Osteoblast (primary cell): ENCODE results near the gene METTL22. TPM values are rescaled to one million over a fixed set of nuclear protein-coding genes. Genes with fewer than 3 reads are reported as not detected.

Experiments
- DNase-seq: peaks from one replicate; pipeline ENCODE4 v3.0.0; 2011; ENCODE audit warnings: low spot score, mixed read lengths; ENCODE audit not compliant: insufficient read length; ENCODE audit errors: missing footprints
- H2AFZ ChIP-seq: 2 replicates; pipeline ENCODE4 v1.6.0; 2011; ENCODE audit warnings: mild to moderate bottlenecking, low read length
- H3K27ac ChIP-seq: 2 replicates; pipeline ENCODE4 v1.5.1; 2011; ENCODE audit warnings: mild to moderate bottlenecking, low read depth, low read length, moderate library complexity
- H3K27me3 ChIP-seq: 2 replicates; pipeline ENCODE4 v1.6.0; 2012; ENCODE audit warnings: mild to moderate bottlenecking, control low read depth, inconsistent platforms, low read length, moderate library complexity; ENCODE audit not compliant: insufficient read depth
- H3K36me3 ChIP-seq: 2 replicates; pipeline ENCODE4 v1.5.1; 2011; ENCODE audit warnings: mild to moderate bottlenecking, low read length, control low read depth, moderate library complexity; ENCODE audit not compliant: insufficient read depth
- H3K4me1 ChIP-seq: 2 replicates; pipeline ENCODE4 v1.5.1; 2011; ENCODE audit warnings: mild to moderate bottlenecking, low read length, control low read depth, moderate library complexity; ENCODE audit not compliant: insufficient read depth
- H3K4me2 ChIP-seq: 2 replicates; pipeline ENCODE4 v1.6.0; 2011; ENCODE audit warnings: mild to moderate bottlenecking, low read length; ENCODE audit not compliant: insufficient read depth
- H3K4me3 ChIP-seq: fragments of 200-600 bp; sonication (generic); 3 replicates; pipeline ENCODE4 v1.5.1; 2012; ENCODE audit warnings: mild to moderate bottlenecking, low read length, inconsistent platforms; ENCODE audit not compliant: insufficient read depth
- H3K79me2 ChIP-seq: 2 replicates; pipeline ENCODE4 v1.6.0; 2012; ENCODE audit warnings: mild to moderate bottlenecking, low read length, control low read depth, inconsistent platforms; ENCODE audit not compliant: insufficient read depth
- H3K9me3 ChIP-seq: 2 replicates; pipeline ENCODE4 v1.5.1; 2011; ENCODE audit warnings: low read depth, low read length, control low read depth
- H4K20me1 ChIP-seq: 2 replicates; pipeline ENCODE4 v1.6.0; 2012; ENCODE audit warnings: mild to moderate bottlenecking, low read length, control low read depth; ENCODE audit not compliant: insufficient read depth
- total RNA-seq: library from RNA; depleted of rRNA; stranded (reverse); fragments of >200 nt; gene quantifications from 2 replicates; pipeline ENCODE4 v1.2.3, GENCODE V29; 2012
- TF ChIP-seq, protein P1 (sequence below): IDR thresholded peaks from 2 replicates; pipeline ENCODE4 v1.5.1; 2011; ENCODE audit warnings: mild to moderate bottlenecking, low read depth, low read length, moderate library complexity; ENCODE audit errors: extremely low read depth

METTL22 gene
- total RNA-seq, 1 donor: 46.0 TPM

DNA sequence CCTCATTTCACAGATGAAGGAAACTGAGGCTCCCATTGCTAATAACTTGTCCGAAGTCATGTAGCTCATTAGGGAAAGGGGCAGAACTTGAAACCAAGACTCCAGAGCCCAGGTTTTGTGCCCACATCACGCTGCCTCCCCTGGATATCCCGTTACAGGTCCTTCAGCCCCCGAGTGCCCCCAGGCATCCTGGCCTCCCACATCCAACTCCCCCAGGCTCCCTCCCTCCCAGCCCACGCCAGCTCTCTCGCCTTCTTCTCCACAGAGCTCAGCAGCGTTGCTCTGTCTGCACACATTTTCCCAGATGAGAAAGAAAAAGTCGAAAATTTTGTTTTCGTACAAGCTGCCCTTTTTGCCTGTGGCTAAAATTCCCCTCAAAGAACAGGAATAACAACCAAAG is 14.3 kb upstream of the METTL22 start:
- Histone ChIP-seq H3K27ac (no peak overlapping the region), H3K4me1 (peaks cover 5% of the 10 kb centered on the region), H3K4me2 (no peak overlapping the region), H3K27me3 (peaks cover 4% of the 10 kb centered on the region), H3K9me3 (no peaks in the 10 kb centered on the region), H2AFZ (no peak overlapping the region), H3K79me2 (no peaks in the 10 kb centered on the region), H3K4me3 (no peak overlapping the region), H3K36me3 (no peaks in the 10 kb centered on the region), H4K20me1 (no peaks in the 10 kb centered on the region)
- TF ChIP-seq, protein P1, sequence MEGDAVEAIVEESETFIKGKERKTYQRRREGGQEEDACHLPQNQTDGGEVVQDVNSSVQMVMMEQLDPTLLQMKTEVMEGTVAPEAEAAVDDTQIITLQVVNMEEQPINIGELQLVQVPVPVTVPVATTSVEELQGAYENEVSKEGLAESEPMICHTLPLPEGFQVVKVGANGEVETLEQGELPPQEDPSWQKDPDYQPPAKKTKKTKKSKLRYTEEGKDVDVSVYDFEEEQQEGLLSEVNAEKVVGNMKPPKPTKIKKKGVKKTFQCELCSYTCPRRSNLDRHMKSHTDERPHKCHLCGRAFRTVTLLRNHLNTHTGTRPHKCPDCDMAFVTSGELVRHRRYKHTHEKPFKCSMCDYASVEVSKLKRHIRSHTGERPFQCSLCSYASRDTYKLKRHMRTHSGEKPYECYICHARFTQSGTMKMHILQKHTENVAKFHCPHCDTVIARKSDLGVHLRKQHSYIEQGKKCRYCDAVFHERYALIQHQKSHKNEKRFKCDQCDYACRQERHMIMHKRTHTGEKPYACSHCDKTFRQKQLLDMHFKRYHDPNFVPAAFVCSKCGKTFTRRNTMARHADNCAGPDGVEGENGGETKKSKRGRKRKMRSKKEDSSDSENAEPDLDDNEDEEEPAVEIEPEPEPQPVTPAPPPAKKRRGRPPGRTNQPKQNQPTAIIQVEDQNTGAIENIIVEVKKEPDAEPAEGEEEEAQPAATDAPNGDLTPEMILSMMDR: no peak
- no peak for DNase-seq

DNA sequence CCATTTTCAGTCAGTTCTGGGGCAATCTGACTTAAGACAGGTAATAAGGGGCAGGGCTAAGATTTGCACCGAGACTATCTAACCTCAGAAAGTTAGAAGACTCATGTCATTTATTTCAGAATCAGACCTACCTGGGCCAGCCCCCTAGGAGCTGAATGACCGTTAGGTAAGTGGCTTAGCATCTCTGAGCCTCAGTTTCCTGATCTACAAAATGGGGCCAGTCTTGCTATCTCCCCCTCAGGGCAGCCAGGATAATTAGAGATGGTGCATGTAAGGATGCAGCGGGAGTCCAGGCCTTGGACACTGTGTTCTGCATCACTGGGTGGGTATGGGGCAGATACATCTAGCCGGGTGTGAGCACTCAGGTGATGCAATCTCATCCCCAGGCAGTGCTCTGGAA is 10.4 kb upstream of the METTL22 start:
- H3K4me1 ChIP-seq: peaks cover 5% of the 10 kb centered on the region
- no peaks in the 10 kb centered on the region for H3K36me3 ChIP-seq
- H2AFZ ChIP-seq: no peak overlapping the region
- no peak overlapping the region for H3K4me2 ChIP-seq
- H3K27me3 ChIP-seq: peaks cover 5% of the 10 kb centered on the region
- no peaks in the 10 kb centered on the region for H3K9me3 ChIP-seq
- no peaks in the 10 kb centered on the region for H3K79me2 ChIP-seq
- TF ChIP-seq, protein P1: no peak
- H3K27ac ChIP-seq: no peak overlapping the region
- H4K20me1 ChIP-seq: no peaks in the 10 kb centered on the region
- no peak for DNase-seq
- H3K4me3 ChIP-seq: no peak overlapping the region

DNA sequence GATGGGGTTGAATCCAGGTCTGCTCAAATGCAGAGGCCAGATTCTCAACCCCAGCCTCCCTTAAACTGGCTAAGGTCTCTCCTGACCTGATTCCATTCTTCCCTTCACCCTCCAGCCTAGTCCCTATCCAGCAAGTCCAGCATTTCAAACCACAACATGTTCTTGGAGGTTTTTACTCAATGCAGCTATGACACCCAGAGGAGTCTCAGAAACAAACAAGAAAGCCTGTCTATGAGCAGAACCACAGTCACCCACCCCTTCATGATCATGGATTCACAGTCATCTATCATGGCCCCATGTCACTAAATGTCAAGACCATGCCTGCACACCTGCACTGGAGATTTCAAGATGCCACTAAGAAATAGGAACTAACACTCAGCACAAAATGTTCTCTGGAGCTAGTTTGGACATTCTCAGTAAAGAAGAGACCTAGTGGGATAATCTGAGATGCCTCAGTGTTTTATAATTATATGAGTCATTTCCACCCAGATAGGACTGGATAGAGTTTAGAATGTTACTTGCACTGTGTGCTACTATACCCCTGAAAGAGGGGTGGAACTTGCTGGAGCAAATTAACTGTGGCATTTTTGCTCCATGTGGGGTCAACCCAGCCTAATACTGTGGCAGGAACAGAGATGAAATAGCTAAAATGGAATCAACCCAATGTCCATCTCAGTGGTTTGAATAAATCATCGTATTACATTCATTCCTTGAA is 9.5 kb upstream of the METTL22 start:
- no peak for DNase-seq
- no peak overlapping the region for H3K4me3 ChIP-seq
- H3K9me3 ChIP-seq: no peaks in the 10 kb centered on the region
- TF ChIP-seq, protein P1: no peak
- peaks cover 5% of the 10 kb centered on the region for H3K4me1 ChIP-seq
- no peak overlapping the region for H2AFZ ChIP-seq
- no peak overlapping the region for H3K4me2 ChIP-seq
- peaks cover 5% of the 10 kb centered on the region for H3K27me3 ChIP-seq
- no peaks in the 10 kb centered on the region for H4K20me1 ChIP-seq
- no peak overlapping the region for H3K27ac ChIP-seq
- H3K79me2 ChIP-seq: no peaks in the 10 kb centered on the region
- no peaks in the 10 kb centered on the region for H3K36me3 ChIP-seq

DNA sequence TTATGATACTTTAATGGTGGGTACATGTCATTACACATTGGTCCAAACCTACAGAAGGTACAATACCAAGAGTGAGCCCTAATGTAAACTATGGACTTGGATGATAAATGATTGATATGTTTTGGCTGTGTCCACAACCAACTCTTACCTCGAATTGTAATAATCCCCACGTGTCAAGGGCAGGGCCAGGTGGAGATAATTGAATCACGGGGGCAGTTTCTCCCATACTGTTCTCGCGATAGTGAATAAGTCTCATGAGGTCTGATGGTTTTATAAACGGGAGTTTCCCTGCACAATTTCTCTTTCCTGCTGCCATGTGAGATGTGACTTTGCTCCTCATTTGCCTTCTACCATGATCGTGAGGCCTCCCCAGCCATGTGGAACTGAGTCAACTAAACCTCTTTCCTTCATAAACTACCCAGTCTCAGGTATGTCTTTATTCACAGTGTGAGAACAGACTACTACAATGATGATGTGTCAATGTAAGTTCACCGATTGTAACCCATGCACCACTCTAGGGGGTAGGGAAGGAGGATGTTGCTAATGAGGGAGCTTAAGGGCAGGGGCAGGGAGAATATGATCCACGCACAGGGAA is 7.0 kb upstream of the METTL22 start:
- no peaks in the 10 kb centered on the region for H3K9me3 ChIP-seq
- DNase-seq: no peak
- no peak overlapping the region for H3K27ac ChIP-seq
- peaks cover 8% of the 10 kb centered on the region for H3K27me3 ChIP-seq
- no peaks in the 10 kb centered on the region for H4K20me1 ChIP-seq
- H3K4me1 ChIP-seq: peaks cover 5% of the 10 kb centered on the region
- no peak overlapping the region for H2AFZ ChIP-seq
- TF ChIP-seq, protein P1: no peak
- no peak overlapping the region for H3K4me3 ChIP-seq
- H3K4me2 ChIP-seq: no peak overlapping the region
- no peaks in the 10 kb centered on the region for H3K36me3 ChIP-seq
- H3K79me2 ChIP-seq: no peaks in the 10 kb centered on the region
